ENCODE results near the gene RXFP3. TPM values are rescaled to one million over a fixed set of nuclear protein-coding genes. Genes with fewer than 3 reads are reported as not detected.

Gene RXFP3
- total RNA-seq, 1 experiment from 2014 or later: not detected

- no peak overlapping the region for H3K4me3 ChIP-seq (ENCODE audit: low read depth, low read length, poor library complexity, severe bottlenecking)
- peaks cover 6% of the 10 kb centered on the region for H3K36me3 ChIP-seq (ENCODE audit: insufficient read depth, low read length, poor library complexity, severe bottlenecking)
- BruUV-seq (replicated peaks): no TSS peak
- no peaks in the 10 kb centered on the region for H3K4me1 ChIP-seq (ENCODE audit: insufficient read depth, low read length, poor library complexity, severe bottlenecking)
- ChIA-PET POLR2A (ENCODE audit: low non-redundant PET) (no interaction called here), CTCF (no interaction called here)
- TF ChIP-seq CTCF (conservative IDR thresholded peaks at IDR 0.05; ENCODE audit: low read depth, low read length) (no peak), EZH2 (IDR thresholded peaks at IDR 0.05; ENCODE audit: borderline replicate concordance, low read depth, low read length, poor library complexity, severe bottlenecking) (no peak)
- DNase-seq (ENCODE audit: low spot score): no peak
- intact Hi-C loops (cut with micrococcal nuclease; ENCODE audit: unreplicated experiment): no loop called here
- no peaks in the 10 kb centered on the region for H3K9me3 ChIP-seq (ENCODE audit: low read depth, low read length, poor library complexity, severe bottlenecking)
- H3K27me3 ChIP-seq (replicated peaks; ENCODE audit: insufficient read depth, low read depth, low read length, poor library complexity): no peaks in the 10 kb centered on the region
- no peak overlapping the region for H3K27ac ChIP-seq (ENCODE audit: low read depth, low read length, poor library complexity, severe bottlenecking)
Observed at GRCh38 chr5:33985447-33985846, 49.3 kb downstream of the RXFP3 start.

Other genes with a start within 250 kb of the RXFP3 start
- gene ADAMTS12, start 44.4 kb upstream of the RXFP3 start, total RNA-seq (2021): 0.76 and 0.84 TPM in 2 replicates
- gene SLC45A2, start 48.3 kb downstream of the RXFP3 start, total RNA-seq (2021): 0.28 and 0.31 TPM in 2 replicates
- gene AMACR, start 71.7 kb downstream of the RXFP3 start, total RNA-seq (2021): 11.8 and 13.9 TPM in 2 replicates
- 1.6 TPM in 2 replicates for gene C1QTNF3, start 106.8 kb downstream of the RXFP3 start, total RNA-seq (2021)

Measured in A673 (cell line).